GM23338 (cell line): ENCODE data around the gene PRR33. TPM values are rescaled to one million over a fixed set of nuclear protein-coding genes. Genes with fewer than 3 reads are reported as not detected.

Experiments
- ATAC-seq: fragments of 200-7000 bp; cut with Tn5 transposase; 3 replicates; pipeline ENCODE4 v1.9.1; 2020
- DNase-seq: peaks from one replicate; pipeline ENCODE4 v3.0.0-alpha.2; 2015; ENCODE audit warnings: low spot score
- H2AFZ ChIP-seq: fragments of 200-600 bp; sonication (generic); 2 replicates; pipeline ENCODE4 v1.8.0; 2016; ENCODE audit warnings: antibody characterized with exemption, mild to moderate bottlenecking, moderate library complexity
- H3F3A ChIP-seq: fragments of 200-600 bp; sonication (generic); replicated peaks from 2 replicates; pipeline ENCODE4 v1.8.0; 2017; ENCODE audit warnings: antibody characterized with exemption, mixed run types, low read depth
- H3K27ac ChIP-seq: fragments of 200-600 bp; sonication (generic); 2 replicates; pipeline ENCODE4 v1.6.1; 2016; ENCODE audit warnings: low read depth
- H3K27me3 ChIP-seq: fragments of 200-600 bp; sonication (generic); 2 replicates; pipeline ENCODE4 v1.8.0; 2016; ENCODE audit warnings: mild to moderate bottlenecking, mixed run types, moderate library complexity; ENCODE audit not compliant: insufficient read depth
- H3K36me3 ChIP-seq: fragments of 200-600 bp; sonication (generic); 2 replicates; pipeline ENCODE4 v1.8.0; 2016; ENCODE audit warnings: mild to moderate bottlenecking; ENCODE audit not compliant: insufficient read depth
- H3K4me1 ChIP-seq: fragments of 200-600 bp; sonication (generic); 2 replicates; pipeline ENCODE4 v1.8.0; 2016; ENCODE audit warnings: mild to moderate bottlenecking, moderate library complexity; ENCODE audit not compliant: insufficient read depth
- H3K4me2 ChIP-seq: fragments of 200-600 bp; sonication (generic); 2 replicates; pipeline ENCODE4 v1.7.1; 2017; ENCODE audit warnings: mixed run types
- H3K4me3 ChIP-seq: fragments of 200-600 bp; sonication (generic); 2 replicates; pipeline ENCODE4 v1.6.1; 2016; ENCODE audit warnings: mixed run types
- H3K79me2 ChIP-seq: fragments of 200-600 bp; sonication (generic); replicated peaks from 2 replicates; pipeline ENCODE4 v1.8.0; 2017; ENCODE audit warnings: mild to moderate bottlenecking; ENCODE audit not compliant: insufficient read depth
- H3K9me2 ChIP-seq: fragments of 200-600 bp; sonication (generic); 2 replicates; pipeline ENCODE4 v1.8.0; 2017; ENCODE audit not compliant: insufficient read depth
- H4K20me1 ChIP-seq: fragments of 200-600 bp; sonication (generic); replicated peaks from 2 replicates; pipeline ENCODE4 v1.8.0; 2017; ENCODE audit warnings: mild to moderate bottlenecking; ENCODE audit not compliant: insufficient read depth
- H3K27ac Mint-ChIP-seq: 2 replicates; pipeline ENCODE4 v1.8.0; 2020; ENCODE audit warnings: inconsistent platforms, mild to moderate bottlenecking, moderate library complexity, mixed read lengths
- H3K27me3 Mint-ChIP-seq: 3 replicates; pipeline ENCODE4 v1.8.0; 2022; ENCODE audit warnings: low read depth, mild to moderate bottlenecking, moderate library complexity, mixed read lengths, inconsistent platforms; ENCODE audit not compliant: insufficient read depth, poor library complexity
- H3K36me3 Mint-ChIP-seq: 3 replicates; pipeline ENCODE4 v1.8.0; 2021; ENCODE audit warnings: low read depth, mild to moderate bottlenecking, inconsistent platforms, moderate library complexity, mixed read lengths
- H3K4me1 Mint-ChIP-seq: 3 replicates; pipeline ENCODE4 v1.8.0; 2020; ENCODE audit warnings: mild to moderate bottlenecking, inconsistent platforms, mixed read lengths
- H3K4me3 Mint-ChIP-seq: 3 replicates; pipeline ENCODE4 v1.8.0; 2021; ENCODE audit warnings: moderate library complexity, mild to moderate bottlenecking, inconsistent platforms, mixed read lengths
- H3K9me3 Mint-ChIP-seq: 3 replicates; pipeline ENCODE4 v1.8.0; 2020; ENCODE audit warnings: moderate library complexity, mild to moderate bottlenecking, inconsistent platforms, mixed read lengths
- CREB1 ChIP-seq: fragments of 250-450 bp; sonication (Bioruptor Pico); IDR thresholded peaks from 2 replicates; pipeline ENCODE4 v1.5.0; 2020; ENCODE audit warnings: low read depth, mild to moderate bottlenecking, moderate library complexity
- CTCF ChIP-seq, 2 experiments: fragments of 200-600 bp in 1 of 2; sonication (generic) in 1 of 2; conservative IDR thresholded peaks; 2 replicates each; pipeline versions ENCODE4 v1.5.1 to v1.6.1; 2016 to 2017; ENCODE audit warnings: antibody characterized with exemption in 2 of 2, low read depth in 2 of 2, mild to moderate bottlenecking in 2 of 2, moderate library complexity in 1 of 2
- ETS1 ChIP-seq: IDR thresholded peaks from 2 replicates; pipeline ENCODE4 v1.6.1; 2016; ENCODE audit warnings: antibody characterized with exemption
- EZH2 ChIP-seq: fragments of 200-600 bp; sonication (generic); IDR thresholded peaks from one replicate; pipeline ENCODE4 v1.8.0; 2017; ENCODE audit warnings: antibody characterized with exemption, mild to moderate bottlenecking, low read depth; ENCODE audit not compliant: unreplicated experiment
- EZH2phosphoT487 ChIP-seq: fragments of 200-600 bp; sonication (generic); IDR thresholded peaks from one replicate; pipeline ENCODE4 v1.8.1; 2018; ENCODE audit warnings: antibody characterized with exemption; ENCODE audit not compliant: unreplicated experiment
- JUNB ChIP-seq: IDR thresholded peaks from one replicate; pipeline ENCODE4 v1.6.1; 2016; ENCODE audit warnings: antibody characterized with exemption; ENCODE audit not compliant: unreplicated experiment
- NANOG ChIP-seq: IDR thresholded peaks from 2 replicates; pipeline ENCODE4 v1.6.1; 2016; ENCODE audit warnings: antibody characterized with exemption, borderline replicate concordance
- POLR2AphosphoS5 ChIP-seq: IDR thresholded peaks from 2 replicates; pipeline ENCODE4 v1.6.1; 2016; ENCODE audit warnings: antibody characterized with exemption, low read depth
- REST ChIP-seq: IDR thresholded peaks from one replicate; pipeline ENCODE4 v1.6.1; 2018; ENCODE audit warnings: antibody characterized with exemption; ENCODE audit not compliant: unreplicated experiment
- STAT1 ChIP-seq: IDR thresholded peaks from one replicate; pipeline ENCODE4 v1.6.1; 2016; ENCODE audit warnings: antibody characterized with exemption; ENCODE audit not compliant: unreplicated experiment
- ZNF114 ChIP-seq: fragments of 250-450 bp; sonication (Bioruptor Pico); IDR thresholded peaks from 2 replicates; pipeline ENCODE4 v1.5.0; 2020; ENCODE audit warnings: mild to moderate bottlenecking, moderate library complexity
- ZNF331 ChIP-seq: fragments of 250-450 bp; sonication (Bioruptor Pico); IDR thresholded peaks from 2 replicates; pipeline ENCODE4 v1.5.0; 2020; ENCODE audit warnings: low read depth, mild to moderate bottlenecking, moderate library complexity
- ZNF462 ChIP-seq: fragments of 250-450 bp; sonication (Bioruptor Pico); IDR thresholded peaks from 2 replicates; pipeline ENCODE4 v1.5.0; 2020; ENCODE audit warnings: mild to moderate bottlenecking, moderate library complexity
- polyA plus RNA-seq: library from polyadenylated mRNA; unstranded; fragments of >200 nt; fragmentation: Nextera tagmentation; extraction: Ambion mirVana; gene quantifications from 2 replicates; pipeline ENCODE4 v1.2.1, GENCODE V29; 2016
- total RNA-seq: library from RNA; depleted of rRNA; stranded (reverse); fragments of >200 nt; shearing (Covaris generic); gene quantifications from 2 replicates; pipeline ENCODE4 v1.2.3, GENCODE V29; 2014

The PRR33 gene
- total and polyA plus RNA-seq, 2 experiments from 2014 or later: not detected

- no peak overlapping the region for H3K27ac ChIP-seq
- Mint-ChIP-seq H3K4me1 (0 out of 3 replicates have a peak, but pooled peaks cover 5% of the 10 kb centered on the region), H3K27me3 (peaks cover 18% of the 10 kb centered on the region), H3K36me3 (no peaks in the 10 kb centered on the region), H3K27ac (no peak overlapping the region), H3K4me3 (no peak overlapping the region), H3K9me3 (no peaks in the 10 kb centered on the region)
- no peaks in the 10 kb centered on the region for H3F3A ChIP-seq
- H3K9me2 ChIP-seq: no peaks in the 10 kb centered on the region
- no peaks in the 10 kb centered on the region for H3K36me3 ChIP-seq
- DNase-seq (no peak), ATAC-seq (no peak)
- no peaks in the 10 kb centered on the region for H4K20me1 ChIP-seq
- no peak overlapping the region for H2AFZ ChIP-seq
- no peaks in the 10 kb centered on the region for H3K4me1 ChIP-seq
- no peak overlapping the region for H3K4me2 ChIP-seq
- no peaks in the 10 kb centered on the region for H3K27me3 ChIP-seq
- TF ChIP-seq ZNF331 (CRISPR knock-in tag) (no peak), CTCF (conservative IDR thresholded peaks at IDR 0.05; ENCODE audit: low read depth in 2 of 2) (no peak), NANOG (no peak), ZNF114 (CRISPR knock-in tag) (no peak), STAT1 (no peak), EZH2 (no peak), POLR2AphosphoS5 (no peak), EZH2phosphoT487 (no peak), ZNF462 (no peak), CREB1 (CRISPR knock-in tag) (no peak), JUNB (no peak), ETS1 (no peak), REST (no peak)
- no peaks in the 10 kb centered on the region for H3K79me2 ChIP-seq
- no peak overlapping the region for H3K4me3 ChIP-seq
These were observed 38.1 kb upstream of the PRR33 start for GRCh38 chr11:1929621-1930461.
